ENCODE results near the gene TWNK. TPM values are rescaled to one million over a fixed set of nuclear protein-coding genes. Genes with fewer than 3 reads are reported as not detected.

The TWNK gene
- total RNA-seq, 1 donor from 2014 or later, result 5.2 TPM

DNA sequence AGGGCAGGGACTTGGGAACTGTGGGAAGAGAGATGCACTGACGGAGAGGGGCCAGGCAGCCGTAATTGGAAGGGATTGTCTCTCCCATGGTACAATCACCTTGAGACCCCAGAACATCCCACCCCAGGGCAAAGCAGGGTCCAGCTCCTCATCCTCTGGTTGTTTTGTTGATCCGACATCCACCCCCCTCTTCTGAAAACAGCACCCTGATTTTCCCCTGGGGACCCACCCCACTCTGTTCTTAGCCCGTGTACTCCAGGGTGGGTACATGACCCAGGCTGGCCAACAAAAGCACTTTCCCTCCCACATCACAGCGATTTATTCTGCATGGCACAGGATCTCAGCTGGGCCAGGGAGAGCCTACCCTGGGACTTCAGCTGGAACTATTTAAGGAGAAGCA, 29.5 kb downstream of the TWNK start:
- H3K4me3 ChIP-seq (ENCODE audit: low read depth, low read length), result no peak overlapping the region
- DNase-seq (ENCODE audit: low read depth), result no peak
- TF ChIP-seq, protein P1, sequence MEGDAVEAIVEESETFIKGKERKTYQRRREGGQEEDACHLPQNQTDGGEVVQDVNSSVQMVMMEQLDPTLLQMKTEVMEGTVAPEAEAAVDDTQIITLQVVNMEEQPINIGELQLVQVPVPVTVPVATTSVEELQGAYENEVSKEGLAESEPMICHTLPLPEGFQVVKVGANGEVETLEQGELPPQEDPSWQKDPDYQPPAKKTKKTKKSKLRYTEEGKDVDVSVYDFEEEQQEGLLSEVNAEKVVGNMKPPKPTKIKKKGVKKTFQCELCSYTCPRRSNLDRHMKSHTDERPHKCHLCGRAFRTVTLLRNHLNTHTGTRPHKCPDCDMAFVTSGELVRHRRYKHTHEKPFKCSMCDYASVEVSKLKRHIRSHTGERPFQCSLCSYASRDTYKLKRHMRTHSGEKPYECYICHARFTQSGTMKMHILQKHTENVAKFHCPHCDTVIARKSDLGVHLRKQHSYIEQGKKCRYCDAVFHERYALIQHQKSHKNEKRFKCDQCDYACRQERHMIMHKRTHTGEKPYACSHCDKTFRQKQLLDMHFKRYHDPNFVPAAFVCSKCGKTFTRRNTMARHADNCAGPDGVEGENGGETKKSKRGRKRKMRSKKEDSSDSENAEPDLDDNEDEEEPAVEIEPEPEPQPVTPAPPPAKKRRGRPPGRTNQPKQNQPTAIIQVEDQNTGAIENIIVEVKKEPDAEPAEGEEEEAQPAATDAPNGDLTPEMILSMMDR (conservative IDR thresholded peaks at IDR 0.05; ENCODE audit: low read depth, low read length), result no peak

DNA sequence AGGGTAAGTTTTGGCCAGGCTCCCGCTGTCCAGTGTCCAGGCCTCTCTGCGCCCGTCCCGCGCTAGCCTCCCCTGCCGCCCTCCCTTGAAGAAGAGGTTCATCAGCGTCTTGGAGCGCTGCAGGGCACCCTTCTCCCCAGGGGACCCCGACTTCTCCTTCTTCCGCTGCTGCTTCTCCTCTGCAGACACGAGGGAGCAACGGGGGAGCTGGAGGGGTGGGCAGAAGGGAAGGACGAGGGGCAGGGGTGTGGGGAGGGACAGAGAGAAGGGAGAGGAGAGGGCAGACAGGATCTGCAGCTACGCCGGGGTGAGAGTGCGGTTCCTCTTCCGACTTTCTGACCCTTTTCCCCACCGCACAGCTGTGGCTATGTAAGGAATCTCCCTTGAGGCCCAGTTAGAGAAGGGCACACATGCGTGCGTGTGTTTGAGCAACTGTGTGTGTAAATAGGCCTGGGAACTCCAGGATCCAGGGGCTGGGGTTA, 30.8 kb downstream of the TWNK start:
- TF ChIP-seq, protein P1 (conservative IDR thresholded peaks at IDR 0.05; ENCODE audit: low read depth, low read length), result no peak
- H3K4me3 ChIP-seq (ENCODE audit: low read depth, low read length), result no peak overlapping the region
- DNase-seq (ENCODE audit: low read depth), result no peak

DNA sequence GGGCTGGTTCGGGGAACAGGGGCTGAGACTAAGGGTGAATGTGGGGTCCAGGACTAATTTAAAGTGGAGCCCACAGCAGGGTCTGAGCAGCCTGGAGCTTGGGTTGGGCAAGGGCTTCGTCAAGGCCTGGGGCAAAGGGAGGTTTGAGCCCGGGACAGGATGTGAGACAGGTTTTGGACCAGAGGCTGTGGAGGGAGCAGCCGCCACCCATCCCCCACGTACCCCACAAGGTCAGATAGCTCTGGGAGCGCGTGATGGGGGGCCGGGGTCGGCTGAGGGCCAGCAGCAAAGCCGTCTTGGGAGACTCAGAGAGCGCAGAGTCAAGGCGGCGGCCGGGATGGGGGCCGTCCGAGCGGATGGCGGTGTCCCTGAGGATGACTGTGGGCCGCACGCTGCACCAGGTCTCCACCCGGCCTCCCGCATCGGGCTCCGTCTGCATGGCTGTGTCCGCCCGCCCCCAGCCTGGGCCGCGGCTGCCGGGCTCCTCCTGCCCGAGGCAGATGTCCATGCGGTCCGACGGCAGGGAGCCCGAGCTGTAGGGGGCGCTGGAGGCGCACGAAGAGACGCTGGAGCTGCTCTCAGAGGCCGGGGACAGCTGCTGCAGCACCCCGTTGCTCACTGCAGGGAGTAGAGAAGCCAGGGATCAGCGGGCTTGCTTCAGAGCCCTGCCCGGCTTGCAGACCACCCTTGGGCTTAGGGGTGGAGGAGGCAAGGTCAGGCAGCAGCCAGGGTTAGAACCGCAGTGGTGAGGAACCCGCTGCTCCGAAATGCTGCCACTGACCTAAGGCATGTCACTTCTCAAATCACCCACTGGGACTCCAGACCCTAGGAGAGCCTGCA, 31.5 kb downstream of the TWNK start:
- no peak overlapping the region for H3K4me3 ChIP-seq (ENCODE audit: low read depth, low read length)
- DNase-seq (ENCODE audit: low read depth), result no peak
- TF ChIP-seq, protein P1 (conservative IDR thresholded peaks at IDR 0.05; ENCODE audit: low read depth, low read length), result peak; percentile 78

DNA sequence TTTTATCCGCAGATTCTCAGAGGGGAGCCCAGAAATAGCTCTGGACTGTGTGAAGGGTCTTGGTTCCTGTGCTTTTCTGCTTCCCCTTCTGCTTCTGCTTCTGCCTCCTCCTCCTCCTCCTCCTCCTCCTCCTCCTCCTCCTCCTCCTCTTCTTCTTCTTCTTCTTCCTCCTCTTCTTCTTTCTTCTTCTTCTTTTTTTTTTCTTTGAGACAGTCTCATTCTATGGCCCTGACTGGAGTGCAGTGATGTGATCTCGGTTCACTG, 32.0 kb downstream of the TWNK start:
- TF ChIP-seq, protein P1 (conservative IDR thresholded peaks at IDR 0.05; ENCODE audit: low read depth, low read length), result no peak
- H3K4me3 ChIP-seq (ENCODE audit: low read depth, low read length), result no peak overlapping the region
- DNase-seq (ENCODE audit: low read depth), result no peak

DNA sequence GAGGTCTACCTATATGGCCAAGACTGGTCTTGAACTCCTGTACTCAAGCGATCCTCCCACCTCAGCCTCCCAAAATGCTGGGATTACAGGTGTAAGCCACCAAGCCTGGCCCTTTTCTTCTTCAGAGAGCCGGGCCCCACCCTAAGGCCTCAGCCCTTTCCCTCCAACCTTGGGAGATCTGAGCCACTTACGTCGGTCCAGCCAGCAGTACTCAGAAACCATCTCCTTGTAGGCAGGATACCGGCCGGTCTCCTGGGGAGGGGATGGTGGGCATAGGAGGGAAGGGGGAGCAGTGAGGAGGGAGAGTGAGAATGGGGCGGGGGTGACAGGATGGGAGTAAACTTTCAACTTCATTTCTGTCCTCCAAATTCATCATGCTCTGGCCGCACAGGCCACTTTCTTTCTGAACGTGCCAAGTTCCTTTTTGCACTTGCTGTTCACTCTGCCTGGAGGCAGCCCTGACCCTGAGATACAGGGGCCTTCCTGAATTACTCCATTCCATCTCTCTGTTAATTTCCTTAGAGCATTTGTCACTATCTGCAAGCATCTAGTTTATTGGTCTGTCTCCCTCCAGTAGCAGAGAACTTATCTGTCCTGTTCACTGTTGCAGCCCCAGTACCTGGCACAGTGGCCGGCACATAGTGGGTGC, 33.2 kb downstream of the TWNK start:
- H3K4me3 ChIP-seq (ENCODE audit: low read depth, low read length), result no peak overlapping the region
- no peak for DNase-seq (ENCODE audit: low read depth)
- TF ChIP-seq, protein P1 (conservative IDR thresholded peaks at IDR 0.05; ENCODE audit: low read depth, low read length), result no peak

DNA sequence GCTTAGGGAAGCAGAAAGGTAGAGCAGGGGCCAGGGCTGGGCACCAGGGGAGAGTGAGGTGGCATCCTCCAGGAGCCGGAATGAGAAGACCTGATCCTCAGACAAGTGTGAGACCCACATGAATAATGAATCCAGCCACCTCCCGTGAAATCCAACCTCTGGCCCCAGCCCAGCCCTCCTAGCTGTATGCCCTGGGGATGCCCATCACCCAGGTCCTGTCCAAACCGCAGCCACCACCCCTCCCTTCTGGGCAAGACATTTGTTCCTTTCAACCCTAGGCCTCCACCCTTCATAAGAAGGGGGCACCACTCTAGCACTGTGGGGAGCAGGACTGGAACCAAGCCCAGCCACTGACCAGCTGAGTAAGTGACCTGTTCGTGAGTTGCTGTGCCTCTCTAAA, 33.9 kb downstream of the TWNK start:
- no peak overlapping the region for H3K4me3 ChIP-seq (ENCODE audit: low read depth, low read length)
- TF ChIP-seq, protein P1 (conservative IDR thresholded peaks at IDR 0.05; ENCODE audit: low read depth, low read length), result no peak
- no peak for DNase-seq (ENCODE audit: low read depth)
